Nephron (organoid): ENCODE data around the gene IL3.

Experiments
- H3K27ac Mint-ChIP-seq, 3 experiments: 2 replicates each; pipeline ENCODE4 v1.8.0; 2020; ENCODE audit warnings: mixed read lengths in 3 of 3, mild to moderate bottlenecking in 2 of 3, moderate library complexity in 1 of 3
- H3K27me3 Mint-ChIP-seq: 2 replicates; pipeline ENCODE4 v1.8.0; 2021; ENCODE audit warnings: low read depth, mild to moderate bottlenecking, moderate library complexity, mixed read lengths
- H3K36me3 Mint-ChIP-seq: 2 replicates; pipeline ENCODE4 v1.8.0; 2020; ENCODE audit warnings: low read depth, mixed read lengths
- H3K4me1 Mint-ChIP-seq: 2 replicates; pipeline ENCODE4 v1.8.0; 2020; ENCODE audit warnings: mixed read lengths
- H3K4me3 Mint-ChIP-seq, 3 experiments: 2 replicates each; pipeline ENCODE4 v1.8.0; 2020; ENCODE audit warnings: mild to moderate bottlenecking in 3 of 3, mixed read lengths in 3 of 3, moderate library complexity in 2 of 3
- H3K9me3 Mint-ChIP-seq: 2 replicates; pipeline ENCODE4 v1.8.0; 2020; ENCODE audit warnings: mixed read lengths
- CTCF ChIP-seq, 3 experiments: fragments of 200-600 bp; sonication (generic); IDR thresholded peaks; one replicate each; pipeline ENCODE4 v1.5.0; 2021; ENCODE audit warnings: antibody characterized with exemption in 3 of 3; ENCODE audit not compliant: unreplicated experiment in 3 of 3

Gene IL3

GRCh38 chr5:132079081-132079480 is 18.6 kb downstream of the IL3 start:
- no peak overlapping the region for H3K4me3 Mint-ChIP-seq
- H3K9me3 Mint-ChIP-seq = no peaks in the 10 kb centered on the region
- H3K27ac Mint-ChIP-seq = no peak overlapping the region
- no peaks in the 10 kb centered on the region for H3K4me1 Mint-ChIP-seq
- H3K27me3 Mint-ChIP-seq = peaks cover 5% of the 10 kb centered on the region
- H3K36me3 Mint-ChIP-seq = no peaks in the 10 kb centered on the region
- TF ChIP-seq CTCF (IDR thresholded peaks at IDR 0.05; ENCODE audit: unreplicated experiment in 3 of 3) = no peak

- no peak overlapping the region for H3K4me3 Mint-ChIP-seq
- no peak for TF ChIP-seq CTCF (IDR thresholded peaks at IDR 0.05; ENCODE audit: unreplicated experiment in 3 of 3)
- no peaks in the 10 kb centered on the region for H3K9me3 Mint-ChIP-seq
- H3K27ac Mint-ChIP-seq = no peak overlapping the region
- no peaks in the 10 kb centered on the region for H3K36me3 Mint-ChIP-seq
- peaks cover 5% of the 10 kb centered on the region for H3K27me3 Mint-ChIP-seq
- H3K4me1 Mint-ChIP-seq = no peaks in the 10 kb centered on the region
These were observed 19.2 kb downstream of the IL3 start for GRCh38 chr5:132079619-132080018.

- H3K9me3 Mint-ChIP-seq = no peaks in the 10 kb centered on the region
- no peaks in the 10 kb centered on the region for H3K4me1 Mint-ChIP-seq
- H3K4me3 Mint-ChIP-seq = no peak overlapping the region
- H3K27me3 Mint-ChIP-seq = peaks cover 5% of the 10 kb centered on the region
- no peak for TF ChIP-seq CTCF (IDR thresholded peaks at IDR 0.05; ENCODE audit: unreplicated experiment in 3 of 3)
- H3K36me3 Mint-ChIP-seq = no peaks in the 10 kb centered on the region
- H3K27ac Mint-ChIP-seq = no peak overlapping the region
These were observed 20.1 kb downstream of the IL3 start for GRCh38 chr5:132080595-132080994.

GRCh38 chr5:132081458-132081857 is 21.0 kb downstream of the IL3 start:
- H3K36me3 Mint-ChIP-seq = no peaks in the 10 kb centered on the region
- H3K9me3 Mint-ChIP-seq = no peaks in the 10 kb centered on the region
- peaks cover 5% of the 10 kb centered on the region for H3K27me3 Mint-ChIP-seq
- TF ChIP-seq CTCF (IDR thresholded peaks at IDR 0.05; ENCODE audit: unreplicated experiment in 3 of 3) = no peak
- no peak overlapping the region for H3K4me3 Mint-ChIP-seq
- peaks cover 7% of the 10 kb centered on the region for H3K4me1 Mint-ChIP-seq
- H3K27ac Mint-ChIP-seq = no peak overlapping the region

- peaks cover 12% of the 10 kb centered on the region for H3K4me1 Mint-ChIP-seq
- H3K36me3 Mint-ChIP-seq = no peaks in the 10 kb centered on the region
- TF ChIP-seq CTCF (IDR thresholded peaks at IDR 0.05; ENCODE audit: unreplicated experiment in 3 of 3) = no peak
- H3K27ac Mint-ChIP-seq = no peak overlapping the region
- no peaks in the 10 kb centered on the region for H3K9me3 Mint-ChIP-seq
- H3K27me3 Mint-ChIP-seq = peaks cover 5% of the 10 kb centered on the region
- no peak overlapping the region for H3K4me3 Mint-ChIP-seq
These were observed 22.0 kb downstream of the IL3 start for GRCh38 chr5:132082329-132083023.

GRCh38 chr5:132083071-132083678 is 22.7 kb downstream of the IL3 start:
- H3K9me3 Mint-ChIP-seq = no peaks in the 10 kb centered on the region
- no peak overlapping the region for H3K27ac Mint-ChIP-seq
- H3K4me3 Mint-ChIP-seq = no peak overlapping the region
- peaks cover 12% of the 10 kb centered on the region for H3K4me1 Mint-ChIP-seq
- H3K27me3 Mint-ChIP-seq = peaks cover 5% of the 10 kb centered on the region
- no peaks in the 10 kb centered on the region for H3K36me3 Mint-ChIP-seq
- TF ChIP-seq CTCF (IDR thresholded peaks at IDR 0.05; ENCODE audit: unreplicated experiment in 3 of 3) = no peak
